HG03432 (cell line): ENCODE results near the gene ABCB1.
"Not testable (repeated sequence)": the region's sequence is repeated elsewhere in the genome, so short reads cannot be mapped to it uniquely, and the experiment has no call there.

ENCODE experiments used
- ATAC-seq: cut with Tn5 transposase; IDR thresholded peaks from one replicate; pipeline ENCODE4 v1.9.1; 2021; ENCODE audit warnings: mild to moderate bottlenecking, moderate library complexity; ENCODE audit not compliant: unreplicated experiment

Gene ABCB1

DNA sequence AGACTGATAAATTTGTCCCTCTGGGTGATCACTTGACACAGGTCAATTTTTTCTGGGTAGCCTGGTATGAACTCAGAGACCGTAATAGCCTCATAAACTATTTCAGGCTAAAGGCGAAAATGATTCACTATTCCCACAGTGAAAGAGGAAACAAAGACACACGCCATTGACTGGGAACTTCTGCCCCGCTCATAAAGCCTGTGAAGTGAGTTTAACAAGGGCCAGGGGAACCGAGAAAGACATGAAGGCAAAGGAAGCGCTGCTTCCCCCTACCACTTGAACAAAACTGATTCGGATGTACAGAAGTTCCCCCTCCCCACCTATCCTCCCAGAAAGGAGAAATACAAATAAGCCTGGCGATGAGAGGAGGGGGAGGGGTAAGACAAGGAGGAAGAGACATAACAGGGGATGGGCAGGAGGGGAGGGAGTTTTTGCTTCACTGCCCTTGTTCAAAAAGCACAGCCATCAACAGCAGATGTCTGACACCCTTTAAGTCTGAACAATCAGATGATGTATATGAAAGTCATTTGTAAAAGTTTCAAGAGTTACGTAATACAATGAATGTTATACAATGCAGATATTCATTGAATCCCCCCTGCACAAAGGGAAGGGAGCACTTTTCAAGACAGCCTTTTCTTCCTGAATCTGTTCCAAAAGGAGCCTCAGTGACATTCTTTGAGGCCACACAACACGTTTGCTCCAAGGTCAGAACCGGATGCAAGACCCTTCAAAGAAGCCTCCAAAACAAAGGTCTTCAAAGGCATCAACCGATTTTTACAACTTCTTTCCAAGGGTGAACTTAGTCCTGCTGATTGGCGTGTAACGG lies 125.9 kb downstream of the ABCB1 start:
- ATAC-seq = peak; percentile 78

DNA sequence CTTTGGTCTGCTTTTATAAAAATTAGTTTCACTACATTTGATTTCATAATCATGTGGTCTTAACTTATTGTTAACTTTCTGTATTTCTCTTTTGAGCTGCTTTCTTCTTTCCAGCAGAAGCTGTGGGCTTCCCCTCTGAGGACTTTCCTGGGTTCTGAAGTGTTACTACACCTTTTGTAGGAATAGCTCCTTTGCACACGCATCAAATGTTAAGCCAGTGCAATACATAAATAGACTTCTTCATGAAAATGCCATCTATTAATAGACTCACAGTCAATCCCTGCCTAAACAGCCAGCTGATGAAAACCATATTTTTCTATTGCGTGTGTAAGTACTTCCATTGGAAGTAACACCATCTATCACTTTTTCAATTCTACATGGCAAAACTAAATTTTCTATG lies 126.7 kb downstream of the ABCB1 start:
- ATAC-seq = peak; percentile 7

DNA sequence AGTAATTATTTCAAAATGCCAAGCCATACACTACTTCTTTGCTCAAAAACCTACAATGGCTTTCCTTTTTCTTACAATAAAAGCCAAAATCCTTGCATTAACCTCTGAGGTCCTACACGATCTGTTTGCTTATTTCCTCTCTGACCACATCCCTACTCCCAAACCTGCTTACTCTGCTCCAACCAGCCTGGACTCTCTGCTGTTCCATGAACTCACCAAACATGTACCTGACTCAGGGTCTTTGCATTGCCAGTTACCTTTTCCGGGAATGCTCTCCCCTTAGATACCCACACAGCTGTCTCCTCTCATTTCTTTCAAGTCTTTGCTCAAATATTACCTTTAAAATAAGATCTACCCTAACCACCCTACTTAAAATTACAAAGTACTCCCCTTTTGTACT lies 127.5 kb downstream of the ABCB1 start:
- ATAC-seq = no peak

DNA sequence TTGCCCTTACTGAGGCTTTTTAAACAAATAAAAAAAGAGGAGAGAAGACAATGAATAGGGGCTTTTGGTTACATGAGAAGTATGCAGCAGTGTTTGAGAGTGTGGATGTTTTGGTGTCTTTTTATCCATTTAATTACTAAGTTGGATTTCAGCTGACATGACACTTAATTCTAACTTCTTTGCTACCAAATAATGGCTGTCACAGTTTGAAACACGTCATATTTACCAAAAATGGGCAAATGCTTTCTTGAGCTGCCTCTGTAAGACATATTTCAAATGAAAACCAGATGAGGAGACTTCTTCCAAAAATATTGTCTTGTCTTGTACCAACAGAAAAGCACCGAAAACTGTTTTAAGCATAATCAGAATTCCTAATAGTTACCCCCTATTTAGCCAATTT lies 129.2 kb downstream of the ABCB1 start:
- ATAC-seq = no peak

DNA sequence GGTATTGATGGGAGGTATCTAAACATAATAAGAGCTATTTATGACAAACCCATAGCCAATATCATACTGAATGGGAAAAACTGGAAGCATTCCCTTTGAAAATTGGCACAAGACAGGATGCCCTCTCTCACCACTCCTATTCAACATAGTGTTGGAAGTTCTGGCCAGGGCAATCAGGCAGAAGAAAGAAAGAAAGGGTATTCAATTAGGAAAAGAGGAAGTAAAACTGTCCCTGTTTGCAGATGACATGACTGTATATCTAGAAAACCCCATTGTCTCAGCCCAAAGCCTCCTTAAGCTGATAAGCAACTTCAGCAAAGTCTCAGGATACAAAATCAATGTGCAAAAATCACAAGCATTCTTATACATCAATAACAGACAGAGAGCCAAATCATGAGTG lies 131.5 kb downstream of the ABCB1 start:
- ATAC-seq = not testable (repeated sequence)

DNA sequence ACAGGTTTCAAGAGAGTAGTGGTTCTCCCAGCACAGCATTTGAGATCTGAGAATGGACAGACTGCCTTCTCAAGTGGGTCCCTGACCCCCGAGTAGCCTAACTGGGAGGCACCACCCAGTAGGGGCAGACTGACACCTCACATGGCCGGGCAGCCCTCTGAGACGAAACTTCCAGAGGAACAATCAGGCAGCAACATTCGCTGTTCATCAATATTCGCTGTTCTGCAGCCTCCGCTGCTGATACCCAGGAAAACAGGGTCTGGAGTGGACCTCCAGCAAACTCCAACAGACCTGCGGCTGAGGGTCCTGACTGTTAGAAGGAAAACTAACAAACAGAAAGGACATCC lies 135.2 kb downstream of the ABCB1 start:
- ATAC-seq = not testable (repeated sequence)

DNA sequence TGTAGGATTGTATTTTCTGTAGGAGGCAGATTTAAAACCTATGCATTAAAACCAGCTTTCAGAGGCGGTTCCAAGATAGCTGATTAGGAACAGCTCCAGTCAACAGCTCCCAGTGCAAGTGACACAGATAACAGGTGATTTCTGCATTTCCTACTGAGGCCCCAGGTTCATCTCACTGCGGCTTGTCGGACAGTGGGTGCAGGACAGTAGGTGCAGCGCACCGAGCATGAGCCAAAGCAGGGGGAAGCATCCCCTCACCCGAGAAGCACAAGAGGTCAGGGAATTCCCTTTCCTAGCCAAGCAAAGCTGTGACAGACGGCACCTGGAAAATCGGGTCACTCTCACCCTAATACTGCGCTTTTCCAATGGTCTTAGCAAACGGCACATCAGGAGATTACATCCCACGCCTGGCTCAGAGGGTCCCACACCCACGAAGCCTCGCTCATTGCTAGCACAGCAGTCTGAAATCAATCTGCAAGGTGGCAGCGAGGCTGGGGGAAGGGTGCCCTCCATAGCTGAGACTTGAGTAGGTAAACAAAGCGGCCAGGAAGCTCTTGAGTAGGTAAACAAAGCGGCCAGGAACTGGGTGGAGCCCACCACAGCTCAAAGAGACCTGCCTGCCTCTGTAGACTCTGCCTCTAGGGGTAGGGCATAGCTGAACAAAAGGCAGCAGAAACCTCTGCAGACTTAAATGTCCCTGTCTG lies 135.7 kb downstream of the ABCB1 start:
- not testable (repeated sequence) for ATAC-seq

DNA sequence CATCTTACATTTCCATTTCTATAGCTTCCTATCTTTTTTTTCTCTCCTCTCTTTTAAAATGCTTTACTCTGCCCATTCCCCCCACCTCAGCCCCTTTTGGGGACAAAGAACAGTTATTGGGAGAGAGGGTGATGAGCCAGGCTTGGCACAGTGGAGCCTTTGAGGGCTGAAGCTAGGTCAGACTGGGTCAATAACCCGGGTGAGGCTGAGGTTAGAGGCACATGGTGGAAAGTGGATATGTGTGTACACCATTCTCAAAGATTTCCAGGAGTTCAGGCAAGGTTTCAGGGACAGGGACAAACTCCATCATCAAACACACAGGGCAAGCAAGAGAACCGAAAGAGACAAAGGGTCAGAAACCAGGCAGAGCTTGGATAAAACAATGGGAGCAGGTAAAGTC lies 136.7 kb downstream of the ABCB1 start:
- ATAC-seq = no peak

DNA sequence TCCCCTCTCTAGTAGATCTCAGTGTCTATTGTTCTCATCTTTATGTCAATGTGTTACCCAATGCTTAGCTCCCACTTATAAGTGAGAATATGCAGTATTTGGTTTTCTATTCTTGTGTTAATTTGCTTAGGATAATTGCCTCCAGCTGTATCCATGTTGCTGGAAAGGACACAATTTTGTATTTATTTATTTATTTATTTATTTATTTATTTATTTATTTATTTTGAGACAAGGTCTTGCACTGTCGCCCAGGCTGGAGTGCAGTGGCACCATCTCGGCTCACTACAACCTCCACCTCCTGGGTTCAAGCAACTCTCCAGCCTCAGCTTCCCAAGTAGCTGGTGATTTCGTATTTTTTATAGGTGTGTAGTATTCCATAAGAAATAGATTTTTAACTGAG lies 140.2 kb downstream of the ABCB1 start:
- ATAC-seq = not testable (repeated sequence)

DNA sequence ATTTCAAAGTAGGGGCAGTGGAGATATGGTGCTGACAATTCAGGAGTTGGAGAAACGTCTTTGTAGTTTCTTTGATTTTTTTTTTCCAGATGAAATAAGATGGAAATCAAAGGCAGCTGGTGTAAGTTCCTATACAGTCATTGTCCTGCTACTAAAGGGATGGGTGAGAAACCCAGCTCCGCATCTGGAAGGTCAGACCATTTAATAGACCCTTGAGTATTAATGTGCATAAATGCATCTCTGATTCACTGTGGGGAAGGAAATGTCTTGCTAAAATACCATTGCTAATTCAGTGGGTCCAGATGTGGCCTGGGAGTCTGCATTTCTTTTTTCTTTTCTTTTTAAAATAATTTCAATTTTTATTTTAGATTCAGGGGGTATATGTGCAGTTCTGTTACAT lies 140.7 kb downstream of the ABCB1 start:
- no peak for ATAC-seq

DNA sequence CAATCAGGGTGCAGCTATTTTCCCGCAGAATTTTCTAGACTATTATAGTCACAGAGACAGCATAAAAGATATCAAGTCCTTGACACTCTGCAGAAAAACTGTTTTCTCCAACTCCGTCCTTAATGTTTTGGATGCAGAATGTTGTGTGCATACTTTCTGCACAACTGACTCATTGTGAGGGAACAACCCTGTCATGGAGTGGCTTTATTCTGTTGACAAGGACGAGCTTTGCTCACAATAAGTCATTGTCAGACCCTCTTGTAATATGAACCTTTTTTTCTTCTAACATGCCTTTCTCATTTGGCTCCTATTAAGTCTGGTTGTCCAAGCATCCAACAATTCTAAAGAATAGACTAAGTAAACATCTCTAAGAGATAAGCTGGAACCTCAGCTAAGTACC lies 142.5 kb downstream of the ABCB1 start:
- no peak for ATAC-seq

DNA sequence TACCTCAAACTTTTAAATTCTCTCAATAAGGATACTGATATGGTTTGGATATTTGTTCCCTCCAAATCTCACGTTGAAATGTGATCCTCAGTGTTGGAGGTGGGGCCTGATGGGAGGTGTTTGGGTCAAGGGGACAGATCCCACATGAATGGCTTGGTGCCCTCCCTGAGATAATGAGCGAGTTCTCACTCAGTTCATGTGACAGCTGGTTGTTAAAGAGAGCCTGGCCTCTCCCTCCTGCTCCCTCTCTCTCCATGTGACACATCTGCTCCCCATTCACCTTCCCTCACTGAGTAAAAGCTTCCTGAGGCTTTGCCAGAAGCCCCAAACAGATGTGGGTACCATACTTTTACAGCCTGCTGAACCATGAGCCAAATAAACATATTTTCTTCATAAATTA lies 144.4 kb downstream of the ABCB1 start:
- ATAC-seq = no peak
